Breast epithelium (tissue), 4 donors: Measurements from ENCODE around the gene HOXD12. TPM values are rescaled to one million over a fixed set of nuclear protein-coding genes. Genes with fewer than 3 reads are reported as not detected.

Experiments
- DNase-seq, 2 donors: peaks; one replicate each; pipeline ENCODE4 v3.0.0-alpha.2; 2019; ENCODE audit warnings: low spot score in 2 of 2
- H3K27ac ChIP-seq, 2 donors: fragments of 200-600 bp; sonication (generic) in 1 of 2; one replicate each; pipeline ENCODE4 v1.5.1; 2016 to 2019; ENCODE audit warnings: mild to moderate bottlenecking in 1 of 2
- H3K27me3 ChIP-seq, 2 donors: fragments of 200-600 bp; sonication (generic) in 1 of 2; one replicate each; pipeline versions ENCODE4 v1.5.1 to v1.6.0; 2017 to 2019; ENCODE audit warnings: control low read depth in 1 of 2, mild to moderate bottlenecking in 1 of 2
- H3K36me3 ChIP-seq: fragments of 200-600 bp; one replicate; pipeline ENCODE4 v1.5.1; 2019
- H3K4me1 ChIP-seq, 2 donors: fragments of 200-600 bp; sonication (generic); one replicate each; pipeline ENCODE4 v1.5.1; 2016 to 2019; ENCODE audit warnings: control low read depth in 1 of 2
- H3K4me3 ChIP-seq, 3 donors: fragments of 200-600 bp; sonication (generic); 1 replicate in 2 of 3; 2 replicates in 1 of 3; pipeline ENCODE4 v1.5.1; 2016 to 2019; ENCODE audit warnings: mild to moderate bottlenecking in 3 of 3, moderate library complexity in 2 of 3
- H3K9me3 ChIP-seq, 2 donors: fragments of 200-600 bp; sonication (generic) in 1 of 2; one replicate each; pipeline ENCODE4 v1.5.1; 2016 to 2019; ENCODE audit warnings: control low read depth in 1 of 2
- POLR2A ChIP-seq: fragments of 450-650 bp; IDR thresholded peaks from one replicate; pipeline ENCODE4 v1.6.1; 2016; ENCODE audit warnings: antibody characterized with exemption, mild to moderate bottlenecking, moderate library complexity
- POLR2AphosphoS5 ChIP-seq, 3 donors: sonication (generic); formaldehyde crosslinking; IDR thresholded peaks; one replicate each; pipeline ENCODE4 v1.6.1; 2017; ENCODE audit warnings: antibody characterized with exemption in 3 of 3
- intact Hi-C: fragments of 100-400 bp; cut with DNase I; formaldehyde crosslinking; loops from one replicate; pipeline ENCODE4 v1.15.1; 2023; ENCODE audit warnings: low total_unique reads
- total RNA-seq, 3 donors: library from RNA; depleted of rRNA; stranded (reverse); fragments of >200 nt; gene quantifications; one replicate each; pipeline ENCODE4 v1.1.0, GENCODE V29; 2016
- TF ChIP-seq, protein P1 (sequence below), 3 donors: fragments of 450-650 bp; IDR thresholded peaks; one replicate each; pipeline ENCODE4 v1.5.1; 2016 to 2017; ENCODE audit warnings: antibody characterized with exemption in 3 of 3, mild to moderate bottlenecking in 3 of 3, moderate library complexity in 3 of 3

HOXD12 gene
- total RNA-seq, 3 donors from 2014 or later = not detected

DNA sequence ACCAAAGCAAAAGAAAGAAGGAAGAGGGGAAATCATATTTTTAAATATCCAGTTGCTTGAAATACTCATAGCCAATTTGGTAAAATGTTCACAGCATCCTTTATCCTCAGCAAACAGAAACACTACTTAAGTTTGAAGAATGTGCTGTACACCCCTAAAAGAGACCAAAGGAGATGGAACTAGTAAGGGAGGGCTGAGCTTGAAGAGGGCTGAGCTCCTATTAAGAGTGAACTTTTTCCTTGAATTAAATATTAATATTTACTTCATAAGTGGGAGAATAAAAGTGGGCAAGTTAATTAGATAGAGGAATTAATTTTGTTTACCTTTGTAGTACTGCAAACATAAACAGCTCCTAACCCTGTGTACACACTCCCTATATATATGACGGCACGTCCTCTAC is 22.8 kb upstream of the HOXD12 start:
- H3K4me3 ChIP-seq = no peak overlapping the region
- H3K27me3 ChIP-seq = peaks cover 4 to 98% of the 10 kb centered on the region in 2 donors
- no peaks in the 10 kb centered on the region for H3K36me3 ChIP-seq
- TF ChIP-seq POLR2AphosphoS5 (IDR thresholded peaks at IDR 0.05) (no peak), POLR2A (no peak)
- TF ChIP-seq, protein P1, sequence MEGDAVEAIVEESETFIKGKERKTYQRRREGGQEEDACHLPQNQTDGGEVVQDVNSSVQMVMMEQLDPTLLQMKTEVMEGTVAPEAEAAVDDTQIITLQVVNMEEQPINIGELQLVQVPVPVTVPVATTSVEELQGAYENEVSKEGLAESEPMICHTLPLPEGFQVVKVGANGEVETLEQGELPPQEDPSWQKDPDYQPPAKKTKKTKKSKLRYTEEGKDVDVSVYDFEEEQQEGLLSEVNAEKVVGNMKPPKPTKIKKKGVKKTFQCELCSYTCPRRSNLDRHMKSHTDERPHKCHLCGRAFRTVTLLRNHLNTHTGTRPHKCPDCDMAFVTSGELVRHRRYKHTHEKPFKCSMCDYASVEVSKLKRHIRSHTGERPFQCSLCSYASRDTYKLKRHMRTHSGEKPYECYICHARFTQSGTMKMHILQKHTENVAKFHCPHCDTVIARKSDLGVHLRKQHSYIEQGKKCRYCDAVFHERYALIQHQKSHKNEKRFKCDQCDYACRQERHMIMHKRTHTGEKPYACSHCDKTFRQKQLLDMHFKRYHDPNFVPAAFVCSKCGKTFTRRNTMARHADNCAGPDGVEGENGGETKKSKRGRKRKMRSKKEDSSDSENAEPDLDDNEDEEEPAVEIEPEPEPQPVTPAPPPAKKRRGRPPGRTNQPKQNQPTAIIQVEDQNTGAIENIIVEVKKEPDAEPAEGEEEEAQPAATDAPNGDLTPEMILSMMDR (IDR thresholded peaks at IDR 0.05) = no peak
- H3K4me1 ChIP-seq = no peaks in the 10 kb centered on the region
- H3K27ac ChIP-seq = no peak overlapping the region
- H3K9me3 ChIP-seq = peaks cover 0 to 6% of the 10 kb centered on the region in 2 donors
- no peak for DNase-seq
- intact Hi-C loops = no loop called here

DNA sequence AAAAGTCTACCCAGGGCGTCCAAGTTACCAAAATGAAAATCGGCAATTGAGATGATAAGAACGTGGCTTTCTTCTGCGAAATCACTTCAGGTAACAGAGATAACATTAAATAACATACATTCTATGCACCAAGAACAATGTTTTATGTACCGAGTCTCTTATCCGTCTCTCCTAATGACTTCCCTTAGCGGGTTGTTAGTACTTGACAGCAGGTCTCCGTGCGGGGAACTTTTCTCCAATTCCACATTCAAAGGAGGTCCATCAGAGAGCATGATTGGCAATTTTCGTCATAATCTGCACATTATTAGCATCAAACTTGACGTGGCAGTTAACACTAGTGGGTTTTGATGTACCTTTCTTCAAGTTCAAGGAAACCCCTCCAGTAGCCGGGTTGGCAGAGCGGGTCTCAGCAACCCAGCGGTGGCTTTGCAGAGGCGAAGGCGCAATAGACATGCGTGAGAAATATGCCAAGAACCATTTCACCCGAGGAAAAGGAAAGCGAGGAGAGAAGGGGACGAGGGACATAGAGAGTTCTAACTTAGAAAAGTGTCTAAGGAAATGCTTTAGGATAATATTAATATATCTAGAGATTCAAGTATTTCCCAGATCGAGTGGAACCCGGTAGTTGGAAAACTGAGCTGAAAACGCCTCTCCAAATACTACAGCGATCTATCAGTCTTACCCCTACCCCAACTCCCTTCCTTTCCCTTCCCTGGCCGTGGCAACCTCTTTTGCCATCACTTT is 20.9 kb upstream of the HOXD12 start:
- Histone ChIP-seq H3K4me1 (no peaks in the 10 kb centered on the region), H3K4me3 (peak overlapping the region in 1 of 3 donors; percentile 51), H3K9me3 (peaks cover 0 to 10% of the 10 kb centered on the region in 2 donors), H3K36me3 (no peaks in the 10 kb centered on the region), H3K27me3 (peaks cover 3 to 98% of the 10 kb centered on the region in 2 donors), H3K27ac (no peak overlapping the region)
- no peak for DNase-seq
- TF ChIP-seq, protein P1 (IDR thresholded peaks at IDR 0.05) = no peak
- no peak for TF ChIP-seq POLR2A
- TF ChIP-seq POLR2AphosphoS5 (IDR thresholded peaks at IDR 0.05) = no peak
- intact Hi-C loops = no loop called here

DNA sequence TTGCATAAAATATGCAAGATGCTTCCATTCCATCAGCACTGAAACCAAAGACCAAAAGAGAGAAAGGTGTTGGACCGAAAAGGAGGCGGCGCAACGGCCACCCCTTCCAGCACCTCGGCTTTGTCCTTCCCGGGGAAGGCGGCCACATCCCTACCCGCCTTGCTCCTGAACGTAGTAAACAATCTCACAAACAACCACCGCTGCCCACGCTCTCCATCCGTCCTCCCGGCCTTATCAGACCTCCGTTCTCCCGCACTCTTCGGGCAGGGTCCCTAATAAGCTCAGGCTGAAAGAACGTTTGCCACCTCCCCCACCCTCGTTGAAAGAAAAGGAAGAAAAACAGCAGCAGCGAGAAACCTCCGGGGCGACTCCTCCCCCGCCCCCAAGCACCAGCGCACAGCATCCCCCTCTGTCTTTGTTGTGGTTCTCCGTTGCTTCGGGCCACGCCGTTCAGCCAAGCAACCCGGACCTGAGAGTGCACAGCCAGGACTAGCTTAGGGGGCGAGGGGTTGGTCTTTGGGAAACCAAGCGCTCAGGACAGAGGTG is 20.2 kb upstream of the HOXD12 start:
- H3K27ac ChIP-seq = no peak overlapping the region
- TF ChIP-seq, protein P1 (IDR thresholded peaks at IDR 0.05) = no peak
- TF ChIP-seq POLR2A = no peak
- TF ChIP-seq POLR2AphosphoS5 (IDR thresholded peaks at IDR 0.05) = no peak
- no peaks in the 10 kb centered on the region for H3K4me1 ChIP-seq
- intact Hi-C loops = no loop called here
- H3K4me3 ChIP-seq = peak overlapping the region in 2 of 3 donors; percentile 16 to 51
- H3K9me3 ChIP-seq = peaks cover 0 to 15% of the 10 kb centered on the region in 2 donors
- peaks cover 3 to 98% of the 10 kb centered on the region in 2 donors for H3K27me3 ChIP-seq
- no peak for DNase-seq
- no peaks in the 10 kb centered on the region for H3K36me3 ChIP-seq

DNA sequence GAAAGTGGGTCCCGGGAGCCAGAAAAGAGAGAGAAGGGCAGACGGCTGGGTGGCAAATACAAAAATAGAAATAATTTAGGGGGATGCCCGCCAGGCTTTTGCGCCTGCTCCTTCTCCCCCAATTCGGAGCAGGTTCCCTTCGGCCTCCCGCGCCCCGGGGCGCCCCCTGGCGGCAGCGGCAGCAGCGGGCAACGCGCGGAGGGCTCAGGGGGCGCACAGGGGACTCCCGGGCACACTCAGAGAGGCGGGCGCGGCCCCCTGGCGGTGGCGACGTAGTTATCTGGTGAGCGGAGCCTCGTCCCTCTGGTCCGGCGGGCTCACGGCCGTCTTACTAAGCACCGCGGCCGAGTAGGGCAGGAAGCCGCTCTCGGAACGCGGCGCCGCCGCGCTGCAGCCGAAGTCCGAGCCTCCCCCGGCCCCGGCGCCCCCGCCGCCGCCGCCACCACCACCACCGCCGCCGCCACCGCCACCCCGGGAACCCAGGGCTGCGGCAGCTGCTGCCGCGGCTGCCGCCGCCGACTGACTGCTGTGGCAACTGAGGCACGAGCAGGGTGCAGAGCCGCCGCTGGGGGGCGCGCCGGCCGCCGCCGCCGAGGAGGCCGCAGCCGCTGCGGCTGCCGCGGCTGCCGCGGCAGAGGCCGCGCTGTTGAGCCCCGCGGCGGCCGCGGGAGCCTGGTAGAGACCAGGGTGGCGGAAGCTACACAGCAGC is 19.6 kb upstream of the HOXD12 start:
- intact Hi-C loops = loop anchor here (10.0 kb wide), 1 partner anchor 395 kb away; no protein-coding TSS in a partner anchor
- Histone ChIP-seq H3K27me3 (peaks cover 3 to 98% of the 10 kb centered on the region in 2 donors), H3K4me3 (peak overlapping the region in 2 of 3 donors; percentile 16 to 51), H3K27ac (no peak overlapping the region), H3K4me1 (no peaks in the 10 kb centered on the region), H3K9me3 (peaks cover 0 to 15% of the 10 kb centered on the region in 2 donors), H3K36me3 (no peaks in the 10 kb centered on the region)
- TF ChIP-seq POLR2AphosphoS5 (IDR thresholded peaks at IDR 0.05) (no peak), POLR2A (no peak)
- TF ChIP-seq, protein P1 (IDR thresholded peaks at IDR 0.05) = peak in 1 of 3 donors; percentile 28
- no peak for DNase-seq
